ENCODE results near the gene ERVFRD-1. TPM values are rescaled to one million over a fixed set of nuclear protein-coding genes. Genes with fewer than 3 reads are reported as not detected.

Gene ERVFRD-1
- total and polyA plus RNA-seq, 2 of the 13 experiments (the other 11 are each of a cell fraction or from before 2014, with no cell fraction given), result not detected

GRCh38 chr6:11055127-11055627, 56.3 kb downstream of the ERVFRD-1 start (continued):
- TF ChIP-seq XRCC5 (optimal IDR thresholded peaks at IDR 0.05; ENCODE audit: low read length) (no peak), NKX3-1 (CRISPR knock-in tag; IDR thresholded peaks at IDR 0.05) (no peak), NFYC (CRISPR knock-in tag; IDR thresholded peaks at IDR 0.05) (no peak), ASH2L (IDR thresholded peaks at IDR 0.05; ENCODE audit: insufficient read length, low read depth, low read length) (peak; percentile 68), JARID2 (CRISPR knock-in tag; IDR thresholded peaks at IDR 0.05; ENCODE audit: insufficient replicate concordance) (no peak), ZNF577 (CRISPR knock-in tag; IDR thresholded peaks at IDR 0.05; ENCODE audit: borderline replicate concordance, low read depth) (no peak), ZMYM4 (CRISPR knock-in tag; IDR thresholded peaks at IDR 0.05) (no peak), ZHX2 (IDR thresholded peaks at IDR 0.05; ENCODE audit: low read depth) (no peak), ZHX2 (CRISPR knock-in tag; IDR thresholded peaks at IDR 0.05; ENCODE audit: borderline replicate concordance) (no peak), ZNF839 (CRISPR knock-in tag; IDR thresholded peaks at IDR 0.05; ENCODE audit: borderline replicate concordance) (no peak), ZSCAN31 (CRISPR knock-in tag; IDR thresholded peaks at IDR 0.05; ENCODE audit: low read depth) (no peak)
- TF ChIP-seq, protein P1, sequence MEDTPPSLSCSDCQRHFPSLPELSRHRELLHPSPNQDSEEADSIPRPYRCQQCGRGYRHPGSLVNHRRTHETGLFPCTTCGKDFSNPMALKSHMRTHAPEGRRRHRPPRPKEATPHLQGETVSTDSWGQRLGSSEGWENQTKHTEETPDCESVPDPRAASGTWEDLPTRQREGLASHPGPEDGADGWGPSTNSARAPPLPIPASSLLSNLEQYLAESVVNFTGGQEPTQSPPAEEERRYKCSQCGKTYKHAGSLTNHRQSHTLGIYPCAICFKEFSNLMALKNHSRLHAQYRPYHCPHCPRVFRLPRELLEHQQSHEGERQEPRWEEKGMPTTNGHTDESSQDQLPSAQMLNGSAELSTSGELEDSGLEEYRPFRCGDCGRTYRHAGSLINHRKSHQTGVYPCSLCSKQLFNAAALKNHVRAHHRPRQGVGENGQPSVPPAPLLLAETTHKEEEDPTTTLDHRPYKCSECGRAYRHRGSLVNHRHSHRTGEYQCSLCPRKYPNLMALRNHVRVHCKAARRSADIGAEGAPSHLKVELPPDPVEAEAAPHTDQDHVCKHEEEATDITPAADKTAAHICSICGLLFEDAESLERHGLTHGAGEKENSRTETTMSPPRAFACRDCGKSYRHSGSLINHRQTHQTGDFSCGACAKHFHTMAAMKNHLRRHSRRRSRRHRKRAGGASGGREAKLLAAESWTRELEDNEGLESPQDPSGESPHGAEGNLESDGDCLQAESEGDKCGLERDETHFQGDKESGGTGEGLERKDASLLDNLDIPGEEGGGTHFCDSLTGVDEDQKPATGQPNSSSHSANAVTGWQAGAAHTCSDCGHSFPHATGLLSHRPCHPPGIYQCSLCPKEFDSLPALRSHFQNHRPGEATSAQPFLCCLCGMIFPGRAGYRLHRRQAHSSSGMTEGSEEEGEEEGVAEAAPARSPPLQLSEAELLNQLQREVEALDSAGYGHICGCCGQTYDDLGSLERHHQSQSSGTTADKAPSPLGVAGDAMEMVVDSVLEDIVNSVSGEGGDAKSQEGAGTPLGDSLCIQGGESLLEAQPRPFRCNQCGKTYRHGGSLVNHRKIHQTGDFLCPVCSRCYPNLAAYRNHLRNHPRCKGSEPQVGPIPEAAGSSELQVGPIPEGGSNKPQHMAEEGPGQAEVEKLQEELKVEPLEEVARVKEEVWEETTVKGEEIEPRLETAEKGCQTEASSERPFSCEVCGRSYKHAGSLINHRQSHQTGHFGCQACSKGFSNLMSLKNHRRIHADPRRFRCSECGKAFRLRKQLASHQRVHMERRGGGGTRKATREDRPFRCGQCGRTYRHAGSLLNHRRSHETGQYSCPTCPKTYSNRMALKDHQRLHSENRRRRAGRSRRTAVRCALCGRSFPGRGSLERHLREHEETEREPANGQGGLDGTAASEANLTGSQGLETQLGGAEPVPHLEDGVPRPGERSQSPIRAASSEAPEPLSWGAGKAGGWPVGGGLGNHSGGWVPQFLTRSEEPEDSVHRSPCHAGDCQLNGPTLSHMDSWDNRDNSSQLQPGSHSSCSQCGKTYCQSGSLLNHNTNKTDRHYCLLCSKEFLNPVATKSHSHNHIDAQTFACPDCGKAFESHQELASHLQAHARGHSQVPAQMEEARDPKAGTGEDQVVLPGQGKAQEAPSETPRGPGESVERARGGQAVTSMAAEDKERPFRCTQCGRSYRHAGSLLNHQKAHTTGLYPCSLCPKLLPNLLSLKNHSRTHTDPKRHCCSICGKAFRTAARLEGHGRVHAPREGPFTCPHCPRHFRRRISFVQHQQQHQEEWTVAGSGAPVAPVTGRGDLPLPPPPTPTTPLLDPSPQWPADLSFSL (CRISPR knock-in tag; IDR thresholded peaks at IDR 0.05), result no peak
- TF ChIP-seq, protein P2, sequence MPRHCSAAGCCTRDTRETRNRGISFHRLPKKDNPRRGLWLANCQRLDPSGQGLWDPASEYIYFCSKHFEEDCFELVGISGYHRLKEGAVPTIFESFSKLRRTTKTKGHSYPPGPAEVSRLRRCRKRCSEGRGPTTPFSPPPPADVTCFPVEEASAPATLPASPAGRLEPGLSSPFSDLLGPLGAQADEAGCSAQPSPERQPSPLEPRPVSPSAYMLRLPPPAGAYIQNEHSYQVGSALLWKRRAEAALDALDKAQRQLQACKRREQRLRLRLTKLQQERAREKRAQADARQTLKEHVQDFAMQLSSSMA (CRISPR knock-in tag; IDR thresholded peaks at IDR 0.05), result no peak

Data from HepG2 (cell line).